ENCODE data around the gene FAF1.

FAF1 gene

GRCh38 chr1:50977575-50978143 is 17.6 kb upstream of the FAF1 start:
- peak overlapping the region; percentile 79 for H3K4me3 ChIP-seq (ENCODE audit: low read depth, low read length)
- TF ChIP-seq POLR2A (IDR thresholded peaks at IDR 0.05; ENCODE audit: extremely low read depth, insufficient read length) (peak; percentile 49), MYC (IDR thresholded peaks at IDR 0.05; ENCODE audit: low read depth, low read length) (no peak; the same call in 1 of the 2 replicates)
- peak; percentile 67 for DNase-seq (ENCODE audit: low read depth)

- peak overlapping the region; percentile 79 for H3K4me3 ChIP-seq (ENCODE audit: low read depth, low read length)
- TF ChIP-seq MAX (IDR thresholded peaks at IDR 0.05; ENCODE audit: low read depth, low read length) (no peak), POLR2A (IDR thresholded peaks at IDR 0.05; ENCODE audit: extremely low read depth, insufficient read length) (no peak), MYC (IDR thresholded peaks at IDR 0.05; ENCODE audit: low read depth, low read length) (no peak), CTCF (IDR thresholded peaks at IDR 0.05; ENCODE audit: low read depth, low read length) (no peak)
- DNase-seq (ENCODE audit: low read depth), result peak; percentile 73
Observed at GRCh38 chr1:50976890-50977574, 17.0 kb upstream of the FAF1 start.

GRCh38 chr1:50976111-50976889 is 16.2 kb upstream of the FAF1 start:
- H3K4me3 ChIP-seq (ENCODE audit: low read depth, low read length), result peak overlapping the region; percentile 79

GRCh38 chr1:50975436-50975835 is 15.4 kb upstream of the FAF1 start:
- DNase-seq (ENCODE audit: low read depth), result no peak
- TF ChIP-seq MYC (IDR thresholded peaks at IDR 0.05; ENCODE audit: low read depth, low read length), result no peak
- no peak overlapping the region for H3K4me3 ChIP-seq (ENCODE audit: low read depth, low read length)

More at GRCh38 chr1:50976111-50976889, 16.2 kb upstream of the FAF1 start:
- no peak for TF ChIP-seq MAX (IDR thresholded peaks at IDR 0.05; ENCODE audit: low read depth, low read length)
- no peak for TF ChIP-seq MYC (IDR thresholded peaks at IDR 0.05; ENCODE audit: low read depth, low read length)
- no peak for TF ChIP-seq POLR2A (IDR thresholded peaks at IDR 0.05; ENCODE audit: extremely low read depth, insufficient read length)
- no peak for TF ChIP-seq CTCF (IDR thresholded peaks at IDR 0.05; ENCODE audit: low read depth, low read length)
- DNase-seq (ENCODE audit: low read depth), result no peak

- no peak for DNase-seq (ENCODE audit: low read depth)
- TF ChIP-seq MAX (IDR thresholded peaks at IDR 0.05; ENCODE audit: low read depth, low read length), result no peak
- TF ChIP-seq MYC (IDR thresholded peaks at IDR 0.05; ENCODE audit: low read depth, low read length), result no peak
- no peak for TF ChIP-seq POLR2A (IDR thresholded peaks at IDR 0.05; ENCODE audit: extremely low read depth, insufficient read length)
- no peak for TF ChIP-seq CTCF (IDR thresholded peaks at IDR 0.05; ENCODE audit: low read depth, low read length)
- H3K4me3 ChIP-seq (ENCODE audit: low read depth, low read length), result no peak overlapping the region
Observed at GRCh38 chr1:50974618-50974935, 14.5 kb upstream of the FAF1 start.

GRCh38 chr1:50973875-50974617 is 14.0 kb upstream of the FAF1 start:
- TF ChIP-seq MAX (IDR thresholded peaks at IDR 0.05; ENCODE audit: low read depth, low read length), result no peak
- no peak for TF ChIP-seq CTCF (IDR thresholded peaks at IDR 0.05; ENCODE audit: low read depth, low read length)
- TF ChIP-seq POLR2A (IDR thresholded peaks at IDR 0.05; ENCODE audit: extremely low read depth, insufficient read length), result no peak
- TF ChIP-seq MYC (IDR thresholded peaks at IDR 0.05; ENCODE audit: low read depth, low read length), result no peak
- H3K4me3 ChIP-seq (ENCODE audit: low read depth, low read length), result no peak overlapping the region
- DNase-seq (ENCODE audit: low read depth), result no peak
